Cardiac fibroblast (primary cell): ENCODE measurements around the gene MAN1A2.
"Not testable (repeated sequence)": the region's sequence is repeated elsewhere in the genome, so short reads cannot be mapped to it uniquely, and the experiment has no call there.

ENCODE experiments used
- DNase-seq, 2 donors: peaks; one replicate each; pipeline versions ENCODE4 v3.0.0 to v3.0.0-alpha.2; 2010; ENCODE audit warnings: low read depth in 2 of 2
- H3K4me3 ChIP-seq, 2 donors: replicated peaks in 1 of 2; 1 replicate in 1 of 2; 2 replicates in 1 of 2; pipeline ENCODE4 v1.5.1; 2011; ENCODE audit warnings: low read depth in 2 of 2, low read length in 2 of 2, mild to moderate bottlenecking in 2 of 2, moderate library complexity in 1 of 2
- TF ChIP-seq, protein P1 (sequence below): IDR thresholded peaks from one replicate; pipeline ENCODE4 v1.5.1; 2011; ENCODE audit warnings: low read depth, mild to moderate bottlenecking, low read length, inconsistent platforms

The MAN1A2 gene

DNA sequence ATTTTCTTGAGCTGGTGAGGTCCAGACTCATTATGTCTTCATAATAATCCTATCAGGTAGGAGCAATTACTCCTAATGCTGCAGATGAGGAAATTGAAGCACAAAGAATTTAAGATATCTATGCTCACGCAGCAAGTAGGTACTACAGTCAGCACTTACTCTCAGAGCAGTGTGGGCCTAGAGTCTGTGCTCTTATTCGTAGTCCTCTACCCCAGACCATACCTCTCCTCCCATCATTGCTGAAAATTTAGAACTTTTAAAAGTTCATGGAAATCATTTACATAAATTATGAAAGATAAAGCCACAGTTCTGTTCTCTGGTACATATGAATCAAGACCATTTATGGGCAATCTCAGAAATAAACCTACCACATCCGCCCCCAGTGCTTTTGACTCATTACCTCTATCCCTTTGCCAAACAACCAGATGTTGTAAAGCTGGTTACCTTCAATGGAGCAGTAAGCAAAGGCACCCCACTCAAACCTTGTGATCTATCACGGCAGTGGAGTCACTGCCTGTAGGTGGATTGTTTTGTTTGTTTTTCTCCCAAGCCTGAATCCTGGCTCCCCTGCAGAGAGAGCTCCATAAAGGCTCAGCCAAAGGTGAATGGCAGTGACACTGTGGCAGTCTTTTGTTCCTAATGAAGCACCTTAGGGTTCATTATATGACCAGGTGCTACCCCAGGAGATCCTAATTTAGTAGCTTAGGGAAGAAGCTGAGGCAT, 20.9 kb upstream of the MAN1A2 start:
- TF ChIP-seq, protein P1, sequence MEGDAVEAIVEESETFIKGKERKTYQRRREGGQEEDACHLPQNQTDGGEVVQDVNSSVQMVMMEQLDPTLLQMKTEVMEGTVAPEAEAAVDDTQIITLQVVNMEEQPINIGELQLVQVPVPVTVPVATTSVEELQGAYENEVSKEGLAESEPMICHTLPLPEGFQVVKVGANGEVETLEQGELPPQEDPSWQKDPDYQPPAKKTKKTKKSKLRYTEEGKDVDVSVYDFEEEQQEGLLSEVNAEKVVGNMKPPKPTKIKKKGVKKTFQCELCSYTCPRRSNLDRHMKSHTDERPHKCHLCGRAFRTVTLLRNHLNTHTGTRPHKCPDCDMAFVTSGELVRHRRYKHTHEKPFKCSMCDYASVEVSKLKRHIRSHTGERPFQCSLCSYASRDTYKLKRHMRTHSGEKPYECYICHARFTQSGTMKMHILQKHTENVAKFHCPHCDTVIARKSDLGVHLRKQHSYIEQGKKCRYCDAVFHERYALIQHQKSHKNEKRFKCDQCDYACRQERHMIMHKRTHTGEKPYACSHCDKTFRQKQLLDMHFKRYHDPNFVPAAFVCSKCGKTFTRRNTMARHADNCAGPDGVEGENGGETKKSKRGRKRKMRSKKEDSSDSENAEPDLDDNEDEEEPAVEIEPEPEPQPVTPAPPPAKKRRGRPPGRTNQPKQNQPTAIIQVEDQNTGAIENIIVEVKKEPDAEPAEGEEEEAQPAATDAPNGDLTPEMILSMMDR: no peak
- H3K4me3 ChIP-seq: no peak overlapping the region
- peak in 1 of 2 donors; percentile 61 for DNase-seq

DNA sequence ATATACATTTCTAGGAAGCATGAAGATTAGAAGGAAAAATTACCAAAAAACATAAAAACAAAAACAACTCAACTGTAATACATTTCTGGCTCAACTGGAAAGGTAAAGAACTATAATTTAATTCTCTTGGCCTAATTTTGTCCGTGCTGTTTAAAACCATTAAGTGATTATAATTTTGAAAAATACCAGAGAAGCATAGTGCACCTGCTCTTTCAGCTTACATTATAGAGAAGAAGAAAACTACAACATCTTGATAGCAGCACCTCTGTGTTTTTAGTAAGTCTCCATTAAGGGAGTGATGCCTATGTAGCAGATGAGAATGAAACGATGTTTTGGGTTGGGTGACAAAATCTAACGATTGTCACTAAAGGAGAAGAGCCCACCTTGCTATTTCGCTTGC, 19.3 kb upstream of the MAN1A2 start:
- H3K4me3 ChIP-seq: no peak overlapping the region
- TF ChIP-seq, protein P1: no peak
- no peak for DNase-seq

DNA sequence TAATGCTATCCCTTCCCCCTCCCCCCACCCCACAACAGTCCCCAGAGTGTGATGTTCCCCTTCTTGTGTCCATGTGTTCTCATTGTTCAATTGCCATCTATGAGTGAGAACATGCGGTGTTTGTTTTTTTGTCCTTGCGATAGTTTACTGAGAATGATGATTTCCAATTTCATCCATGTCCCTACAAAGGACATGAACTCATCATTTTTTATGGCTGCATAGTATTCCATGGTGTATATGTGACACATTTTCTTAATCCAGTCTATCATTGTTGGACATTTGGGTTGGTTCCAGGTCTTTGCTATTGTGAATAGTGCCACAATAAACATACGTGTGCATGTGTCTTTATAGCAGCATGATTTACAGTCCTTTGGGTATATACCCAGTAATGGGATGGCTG, 14.6 kb upstream of the MAN1A2 start:
- not testable (repeated sequence) for DNase-seq, H3K4me3 ChIP-seq

DNA sequence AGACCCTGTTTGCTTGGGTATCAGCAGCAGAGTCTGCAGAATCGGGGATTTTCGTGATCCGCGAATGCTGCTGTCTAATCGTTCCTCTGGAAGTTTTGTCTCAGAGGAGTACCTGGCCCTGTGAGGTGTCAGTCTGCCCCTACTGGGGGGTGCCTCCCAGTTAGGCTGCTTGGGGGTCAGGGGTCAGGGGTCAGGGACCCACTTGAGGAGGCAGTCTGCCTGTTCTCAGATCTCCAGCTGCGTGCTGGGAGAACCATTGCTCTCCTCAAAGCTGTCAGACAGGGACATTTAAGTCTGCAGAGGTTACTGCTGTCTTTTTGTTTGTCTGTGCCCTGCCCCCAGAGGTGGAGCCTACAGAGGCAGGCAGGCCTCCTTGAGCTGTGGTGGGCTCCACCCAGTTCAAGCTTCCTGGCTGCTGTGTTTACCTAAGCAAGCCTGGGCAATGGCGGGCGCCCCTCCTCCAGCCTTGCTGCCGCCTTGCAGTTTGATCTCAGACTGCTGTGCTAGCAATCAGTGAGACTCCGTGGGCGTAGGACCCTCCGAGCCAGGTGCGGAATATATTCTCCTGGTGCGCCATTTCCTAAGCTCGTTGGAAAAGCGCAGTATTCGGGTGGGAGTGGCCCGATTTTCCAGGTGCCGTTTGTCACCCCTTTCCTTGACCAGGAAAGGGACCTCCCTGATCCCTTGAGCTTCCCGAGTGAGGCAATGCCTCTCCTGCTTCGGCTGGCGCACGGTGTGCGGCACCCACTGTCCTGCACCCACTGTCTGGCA, 9.2 kb upstream of the MAN1A2 start:
- H3K4me3 ChIP-seq, DNase-seq: not testable (repeated sequence)

DNA sequence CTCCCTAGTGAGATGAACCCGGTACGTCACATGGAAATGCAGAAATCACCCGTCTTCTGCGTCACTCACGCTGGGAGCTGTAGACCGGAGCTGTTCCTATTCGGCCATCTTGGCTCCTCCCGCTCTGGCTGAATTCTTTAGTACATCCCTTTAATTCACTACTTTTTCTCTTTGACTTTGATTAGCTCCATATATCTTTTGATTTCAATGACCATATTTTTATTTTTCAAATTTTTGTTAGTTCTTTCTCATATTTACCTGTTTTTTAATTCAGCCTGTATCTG, 8.7 kb upstream of the MAN1A2 start:
- not testable (repeated sequence) for DNase-seq, H3K4me3 ChIP-seq

DNA sequence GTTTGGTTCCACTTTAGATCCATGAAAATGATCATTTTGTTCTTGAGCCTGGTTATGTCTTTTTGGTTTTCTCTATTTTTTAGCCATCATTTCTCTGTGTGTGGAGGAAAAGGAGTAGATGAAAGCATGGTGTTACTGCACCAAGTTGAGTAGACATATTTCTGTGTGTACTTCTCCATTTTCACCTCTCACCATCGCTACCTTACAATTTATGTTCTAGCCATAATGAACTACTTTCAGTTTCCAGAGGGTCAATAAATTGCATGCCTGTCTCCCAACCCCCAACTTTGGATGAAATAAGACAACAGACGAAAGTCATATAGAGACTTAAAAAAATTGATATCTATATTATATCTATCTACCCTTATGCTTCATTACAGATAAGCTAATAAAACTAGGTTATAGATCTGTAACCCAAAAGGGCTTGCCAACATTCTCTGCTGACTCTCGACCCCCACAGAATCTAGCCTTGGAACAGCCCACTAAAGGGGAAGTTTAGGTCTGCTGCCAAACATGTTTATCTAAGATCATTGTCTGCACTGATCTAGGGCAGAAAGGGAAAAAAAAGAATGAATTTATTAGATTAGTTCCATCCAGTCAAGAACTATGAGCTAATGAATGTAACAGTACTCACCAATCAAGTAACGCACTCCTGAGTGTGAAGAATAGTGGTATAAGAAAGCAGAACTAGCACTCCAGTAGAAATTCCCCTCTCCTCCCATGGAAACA, 7.5 kb upstream of the MAN1A2 start:
- TF ChIP-seq, protein P1: no peak
- no peak for DNase-seq
- no peak overlapping the region for H3K4me3 ChIP-seq

DNA sequence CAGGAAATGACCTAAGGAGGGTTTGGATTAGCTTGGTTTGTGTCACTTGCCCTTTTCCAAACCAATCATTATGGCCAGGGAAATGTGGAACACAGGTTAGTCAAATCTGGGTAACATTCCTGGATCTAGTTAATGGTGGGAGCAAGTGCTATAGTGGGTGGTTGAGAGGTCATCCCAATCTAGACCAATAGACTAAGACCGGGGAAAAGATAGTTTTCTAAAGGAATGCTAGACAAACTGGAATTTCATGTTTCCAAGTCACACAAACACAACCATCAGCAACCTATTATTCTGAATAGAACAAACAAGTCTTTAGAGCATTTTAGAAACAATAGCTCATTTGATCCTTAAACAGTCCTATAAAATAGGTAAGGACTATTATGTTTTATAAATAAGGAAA, 4.3 kb upstream of the MAN1A2 start:
- TF ChIP-seq, protein P1: no peak
- H3K4me3 ChIP-seq: no peak overlapping the region
- DNase-seq: no peak

DNA sequence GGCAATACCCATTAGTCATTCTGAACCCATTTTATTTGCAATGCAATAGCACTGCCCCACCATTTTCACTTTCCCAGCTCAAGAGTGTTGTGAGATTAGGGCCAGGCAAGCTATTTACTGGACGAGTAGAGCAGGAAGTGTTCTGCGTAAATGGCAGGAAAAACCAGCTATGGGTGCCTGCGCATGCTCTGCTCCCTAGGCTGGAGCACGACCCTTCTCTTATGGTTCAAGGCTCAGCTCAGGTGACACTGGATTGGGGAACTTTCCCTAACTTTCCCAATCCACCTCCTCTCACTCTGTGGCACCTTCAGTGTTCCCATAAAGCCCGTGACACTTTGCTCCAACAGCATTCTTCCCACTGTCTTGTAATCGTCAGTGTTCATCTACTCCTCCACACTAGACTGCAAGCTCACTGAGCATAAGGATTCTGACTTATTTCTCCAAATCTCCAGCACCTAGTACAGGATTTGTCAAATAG, 3.6 kb upstream of the MAN1A2 start:
- TF ChIP-seq, protein P1: no peak
- no peak for DNase-seq
- H3K4me3 ChIP-seq: no peak overlapping the region
